Left lung (tissue), 14 donors: ENCODE results near the gene OR4F6. TPM values are rescaled to one million over a fixed set of nuclear protein-coding genes. Genes with fewer than 3 reads are reported as not detected.
"Not testable (repeated sequence)": the region's sequence is repeated elsewhere in the genome, so short reads cannot be mapped to it uniquely, and the experiment has no call there.

Experiments used
- ATAC-seq: fragments of 200-7000 bp; cut with Tn5 transposase; one replicate; pipeline ENCODE4 v1.9.1; 2020; ENCODE audit warnings: moderate library complexity
- DNase-seq, 4 donors: peaks; one replicate each; pipeline ENCODE4 v3.0.0-alpha.2; 2013 to 2020
- H3K27ac ChIP-seq, 2 donors: fragments of 200-600 bp; sonication (generic) in 1 of 2; one replicate each; pipeline versions ENCODE4 v1.5.0 to v1.8.0; 2020 to 2021
- H3K27me3 ChIP-seq, 2 donors: fragments of 200-600 bp; sonication (generic) in 1 of 2; one replicate each; pipeline versions ENCODE4 v1.5.0 to v1.8.0; 2020 to 2021
- H3K36me3 ChIP-seq, 2 donors: fragments of 200-600 bp; sonication (generic) in 1 of 2; one replicate each; pipeline versions ENCODE4 v1.5.0 to v1.8.0; 2020 to 2021
- H3K4me1 ChIP-seq, 2 donors: fragments of 200-600 bp; one replicate each; pipeline ENCODE4 v1.8.0; 2021
- H3K4me3 ChIP-seq, 2 donors: fragments of 200-600 bp; sonication (generic) in 1 of 2; one replicate each; pipeline versions ENCODE4 v1.5.0 to v1.8.0; 2020 to 2021; ENCODE audit warnings: mild to moderate bottlenecking in 1 of 2
- H3K9me3 ChIP-seq, 2 donors: fragments of 200-600 bp; sonication (generic) in 1 of 2; one replicate each; pipeline versions ENCODE4 v1.5.0 to v1.8.0; 2020 to 2021
- intact Hi-C, 2 donors: fragments of 100-400 bp; cut with DNase I; formaldehyde crosslinking; loops; one replicate each; pipeline versions ENCODE4 v1.11.2 to v1.14.2; 2022
- long read RNA-seq, 12 donors: library from polyadenylated mRNA in 2 of 12; unstranded in 2 of 12; transcript quantifications; one replicate each; pipeline ENCODE4 v2.0.0 and lab custom pipeline, GENCODE V29; 2019 to 2026
- polyA plus RNA-seq, 6 donors: library from polyadenylated mRNA; unstranded; fragments of 120-200 nt; gene quantifications; one replicate each; pipeline ENCODE4 v1.2.1, GENCODE V29; 2013; ENCODE audit not compliant: insufficient read length in 6 of 6
- total RNA-seq, 2 donors: library from RNA; stranded (reverse); fragmentation: NEBNext Ultra II Directional; extraction: Animal tissue kit (Norgen Biotek cat#: 25700); gene quantifications; one replicate each; pipeline ENCODE4 v1.2.1, GENCODE V29; 2021
- TF ChIP-seq, protein P1 (sequence below), 2 donors: fragments of 200-600 bp; sonication (generic) in 1 of 2; IDR thresholded peaks; one replicate each; pipeline versions ENCODE4 v1.5.0 to v1.8.0; 2021; ENCODE audit warnings: antibody characterized with exemption in 2 of 2
- donor health status: DM: no; HTN: yes; CAD: no.
- donor health status: DM: no; HTN: no; CAD: no.

OR4F6 gene
- not detected for total RNA-seq
- not detected for polyA plus RNA-seq
- long read RNA-seq, donor 1: 0 reads
- long read RNA-seq, donor 2: 0 reads
- long read RNA-seq, donor 3: 0 reads
- long read RNA-seq, donor 4: 0 reads
- long read RNA-seq, donor 5: 0 reads
- long read RNA-seq, donor 6: 0 reads
- long read RNA-seq, donor 7: 0 reads
- long read RNA-seq, donor 8: 0 reads
- long read RNA-seq, donor 9: 0 reads
- long read RNA-seq, donor 10: 0 reads
- long read RNA-seq, donor 11: 0 reads
- long read RNA-seq, donor 12: 0 reads

DNA sequence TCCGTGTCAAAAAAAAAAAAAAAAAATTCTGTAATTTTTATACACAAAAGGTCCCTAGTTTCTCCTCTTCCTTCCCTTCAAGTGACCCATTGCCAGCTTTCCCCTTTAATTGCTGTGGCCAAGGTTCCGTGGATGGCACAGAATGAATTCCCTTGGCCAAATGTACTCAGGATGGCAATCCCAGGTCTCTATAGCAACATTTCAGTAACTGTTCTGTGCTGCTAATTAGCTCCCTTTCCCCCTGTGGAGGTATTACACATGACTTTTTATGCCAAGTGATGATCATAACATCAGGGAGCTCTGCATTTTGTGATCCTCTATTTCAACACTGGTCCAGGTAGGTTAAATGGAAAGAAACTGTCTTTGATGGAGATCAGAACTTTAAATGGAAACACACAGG is at the start of gene OR4F6:
Gene OR4F6, plus strand, starts transcription at position 301 of the 400 bp plus-strand sequence. CDS start 2,211 bp downstream, outside the sequence.
- ATAC-seq (no peak), DNase-seq (no peak)
- peaks cover 0 to 5% of the 10 kb centered on the region in 2 donors for H3K27me3 ChIP-seq
- no peak within 1 kb of the TSS for H3K27ac ChIP-seq
- no peaks in the 10 kb centered on the region for H3K36me3 ChIP-seq
- H3K9me3 ChIP-seq: peaks cover 0 to 3% of the 10 kb centered on the region in 2 donors
- no peak within 1 kb of the TSS for H3K4me3 ChIP-seq
- intact Hi-C loops: no loop called here
- TF ChIP-seq, protein P1, sequence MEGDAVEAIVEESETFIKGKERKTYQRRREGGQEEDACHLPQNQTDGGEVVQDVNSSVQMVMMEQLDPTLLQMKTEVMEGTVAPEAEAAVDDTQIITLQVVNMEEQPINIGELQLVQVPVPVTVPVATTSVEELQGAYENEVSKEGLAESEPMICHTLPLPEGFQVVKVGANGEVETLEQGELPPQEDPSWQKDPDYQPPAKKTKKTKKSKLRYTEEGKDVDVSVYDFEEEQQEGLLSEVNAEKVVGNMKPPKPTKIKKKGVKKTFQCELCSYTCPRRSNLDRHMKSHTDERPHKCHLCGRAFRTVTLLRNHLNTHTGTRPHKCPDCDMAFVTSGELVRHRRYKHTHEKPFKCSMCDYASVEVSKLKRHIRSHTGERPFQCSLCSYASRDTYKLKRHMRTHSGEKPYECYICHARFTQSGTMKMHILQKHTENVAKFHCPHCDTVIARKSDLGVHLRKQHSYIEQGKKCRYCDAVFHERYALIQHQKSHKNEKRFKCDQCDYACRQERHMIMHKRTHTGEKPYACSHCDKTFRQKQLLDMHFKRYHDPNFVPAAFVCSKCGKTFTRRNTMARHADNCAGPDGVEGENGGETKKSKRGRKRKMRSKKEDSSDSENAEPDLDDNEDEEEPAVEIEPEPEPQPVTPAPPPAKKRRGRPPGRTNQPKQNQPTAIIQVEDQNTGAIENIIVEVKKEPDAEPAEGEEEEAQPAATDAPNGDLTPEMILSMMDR (IDR thresholded peaks at IDR 0.05): no peak
- H3K4me1 ChIP-seq: no peaks in the 10 kb centered on the region

DNA sequence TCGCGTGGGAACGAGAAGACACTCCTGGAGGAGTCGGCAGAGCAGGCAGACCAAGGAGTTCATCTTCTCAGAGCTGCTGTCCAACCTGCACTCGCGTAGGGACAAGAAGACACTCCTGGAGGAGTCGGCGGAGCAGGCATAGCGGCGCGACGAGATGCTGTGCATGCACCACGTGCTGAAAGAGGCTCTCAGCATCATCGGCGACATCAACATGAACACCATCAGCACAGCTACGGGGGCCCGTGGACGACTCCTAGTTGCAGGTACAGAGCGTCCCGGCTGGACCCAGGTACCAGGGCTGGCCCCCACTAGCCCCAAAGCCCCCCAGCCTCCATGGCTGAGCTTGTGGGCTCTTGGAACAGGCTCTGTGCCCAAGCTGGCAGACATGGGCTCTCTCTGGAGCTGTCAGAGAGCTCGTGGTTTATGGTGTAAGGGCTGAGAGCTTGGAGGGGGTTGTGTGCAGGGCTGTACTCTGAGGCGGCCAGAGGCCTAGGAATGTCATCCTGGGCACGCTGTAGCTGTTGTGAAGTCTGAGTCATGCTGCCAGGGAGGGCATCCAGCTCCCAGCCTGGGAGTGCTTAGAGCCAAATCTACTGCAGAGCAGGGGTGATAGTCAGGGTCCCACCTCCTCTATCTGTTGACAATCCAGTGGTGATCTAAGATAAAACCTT is 38.5 kb upstream of the OR4F6 start:
- H3K36me3 ChIP-seq, intact Hi-C loops, H3K4me3 ChIP-seq, ATAC-seq, H3K9me3 ChIP-seq, H3K27me3 ChIP-seq, H3K4me1 ChIP-seq, H3K27ac ChIP-seq: not testable (repeated sequence)
- peak in 1 of 4 donors; percentile 61 for DNase-seq

GRCh38 chr15:101765340-101765671 is 38.0 kb upstream of the OR4F6 start:
- H3K27ac ChIP-seq, ATAC-seq, intact Hi-C loops, H3K4me1 ChIP-seq, H3K27me3 ChIP-seq, H3K36me3 ChIP-seq, DNase-seq, H3K4me3 ChIP-seq, H3K9me3 ChIP-seq: not testable (repeated sequence)

DNA sequence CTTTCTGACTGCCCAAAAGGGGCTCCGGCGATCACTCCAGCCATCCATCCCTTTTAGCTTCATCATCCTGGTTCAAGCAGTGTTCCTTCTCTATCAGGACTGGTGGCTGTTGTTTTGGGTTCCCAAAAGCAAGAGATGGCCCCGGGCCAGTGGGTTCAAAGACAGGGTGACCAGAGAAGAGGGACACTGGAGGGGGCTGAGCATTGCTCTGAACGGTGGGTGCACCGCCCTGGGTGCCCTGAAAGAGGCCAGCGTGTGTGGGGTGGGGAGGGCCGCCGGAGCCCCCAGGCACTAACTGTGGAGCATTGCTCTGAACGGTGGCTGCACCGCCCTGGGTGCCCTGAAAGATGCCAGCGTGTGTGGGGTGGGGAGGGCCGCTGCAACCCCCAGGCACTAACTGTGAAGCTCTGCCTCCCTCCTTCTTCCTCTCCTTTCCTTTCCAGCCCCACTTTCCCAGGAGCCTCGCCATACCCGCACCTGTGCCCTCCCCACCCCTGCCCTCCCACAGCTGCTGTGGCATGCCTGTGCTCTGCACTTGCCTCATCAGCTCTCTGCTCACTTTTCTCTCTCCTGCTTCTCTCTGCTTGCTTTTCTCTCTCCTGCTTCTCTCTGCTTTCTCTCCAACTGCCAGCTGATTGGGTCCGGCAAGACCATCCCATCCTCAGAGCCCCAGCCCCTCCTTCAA is 37.4 kb upstream of the OR4F6 start:
- H3K4me1 ChIP-seq: no peaks in the 10 kb centered on the region
- no peaks in the 10 kb centered on the region for H3K27me3 ChIP-seq
- intact Hi-C loops: no loop called here
- no peak overlapping the region for H3K27ac ChIP-seq
- no peaks in the 10 kb centered on the region for H3K36me3 ChIP-seq
- H3K4me3 ChIP-seq: no peak overlapping the region
- TF ChIP-seq, protein P1 (IDR thresholded peaks at IDR 0.05): no peak
- no peak for ATAC-seq
- no peaks in the 10 kb centered on the region for H3K9me3 ChIP-seq
- DNase-seq: peak in 1 of 4 donors; percentile 53

DNA sequence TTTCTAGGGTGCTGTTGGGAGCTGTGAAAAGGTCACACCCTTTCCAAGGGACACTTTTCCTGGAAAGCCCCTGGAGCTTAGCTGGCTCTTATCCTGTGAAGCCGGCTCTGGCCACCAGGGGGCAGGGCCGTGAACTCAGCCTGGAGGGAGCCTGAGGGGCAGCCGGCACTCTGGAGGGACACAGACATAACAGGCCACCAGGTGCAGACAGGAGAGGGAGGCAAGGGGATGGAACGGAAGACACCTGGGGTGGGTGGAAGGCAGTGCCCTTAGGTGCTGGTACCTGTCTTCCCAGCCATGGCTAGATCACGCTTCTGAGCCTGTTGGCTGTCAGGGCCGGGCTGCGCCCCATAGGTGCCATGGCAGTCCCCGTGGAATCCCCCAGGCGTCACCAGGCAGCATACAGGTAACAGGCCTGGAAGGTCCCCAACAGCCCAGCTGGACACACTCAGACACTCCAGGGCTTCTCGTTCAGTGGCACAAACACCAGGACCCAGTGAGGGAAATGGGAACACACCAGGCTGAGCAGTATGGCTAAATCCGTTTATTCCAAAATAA is 36.1 kb upstream of the OR4F6 start:
- DNase-seq, intact Hi-C loops: not testable (repeated sequence)

GRCh38 chr15:101772921-101773320 is 30.4 kb upstream of the OR4F6 start:
- TF ChIP-seq, protein P1 (IDR thresholded peaks at IDR 0.05): no peak
- no peak overlapping the region for H3K4me3 ChIP-seq
- H3K36me3 ChIP-seq: peaks cover 0 to 4% of the 10 kb centered on the region in 2 donors
- H3K27me3 ChIP-seq: no peaks in the 10 kb centered on the region
- ATAC-seq: no peak
- H3K4me1 ChIP-seq: no peaks in the 10 kb centered on the region
- DNase-seq: peak in 1 of 4 donors; percentile 48
- intact Hi-C loops: no loop called here
- H3K27ac ChIP-seq: no peak overlapping the region
- H3K9me3 ChIP-seq: no peaks in the 10 kb centered on the region

More for the DNA sequence above, 36.1 kb upstream of the OR4F6 start:
- ATAC-seq, H3K4me1 ChIP-seq, H3K27me3 ChIP-seq, H3K27ac ChIP-seq, H3K4me3 ChIP-seq, H3K36me3 ChIP-seq, H3K9me3 ChIP-seq: not testable (repeated sequence)
